ENCODE measurements around the gene USP21. TPM values are rescaled to one million over a fixed set of nuclear protein-coding genes. Genes with fewer than 3 reads are reported as not detected.
A peak's percentile ranks its signal among the peaks of the same experiment; 100 is the strongest.

Gene USP21
- total and polyA plus RNA-seq, 9 of the 15 experiments (the other 6 are each of a cell fraction or from before 2014, with no cell fraction given) = 4.9 to 52.4 (median 21.6) TPM

DNA sequence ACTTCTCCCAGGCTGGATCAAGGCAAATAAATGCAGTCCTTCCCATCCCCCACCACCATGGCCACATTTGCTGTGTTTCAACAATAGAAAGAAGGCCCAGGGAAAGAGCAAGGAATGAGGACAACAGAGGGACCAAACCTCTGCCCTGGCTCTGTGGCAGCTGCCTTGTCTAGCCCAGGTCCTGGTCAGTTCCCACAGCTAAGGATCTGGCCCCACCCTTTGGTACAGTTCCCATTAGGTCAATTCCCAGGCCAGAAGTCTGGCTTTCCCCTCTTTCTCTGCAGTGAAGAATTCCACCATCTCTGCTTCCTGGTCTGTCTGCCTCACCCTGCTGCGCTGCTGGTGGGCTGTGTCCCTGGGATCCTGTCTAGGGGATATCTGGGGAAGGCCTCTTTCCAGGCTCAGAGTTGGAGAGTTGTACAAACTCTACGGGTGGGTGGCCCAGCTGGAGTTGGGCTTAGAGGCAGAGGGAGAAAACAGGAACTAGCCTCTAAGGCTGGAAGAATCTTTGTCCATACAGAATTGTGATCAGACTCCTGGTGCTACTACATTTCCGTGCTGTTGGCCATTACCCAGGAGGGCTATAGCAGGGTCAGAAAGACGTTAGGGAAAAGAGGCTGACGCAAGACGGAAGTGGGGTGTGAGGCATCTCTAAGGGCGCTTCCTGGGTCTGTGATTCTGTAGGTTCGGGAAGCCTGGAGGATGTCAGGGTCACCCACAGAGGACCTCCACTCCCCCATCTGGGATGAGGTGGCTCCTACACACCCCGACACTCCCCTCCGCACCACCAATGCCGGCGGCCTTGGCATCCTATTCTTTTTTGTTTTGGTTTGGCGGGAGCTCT lies 41.9 kb downstream of the USP21 start (continued):
- TF ChIP-seq, protein P1, sequence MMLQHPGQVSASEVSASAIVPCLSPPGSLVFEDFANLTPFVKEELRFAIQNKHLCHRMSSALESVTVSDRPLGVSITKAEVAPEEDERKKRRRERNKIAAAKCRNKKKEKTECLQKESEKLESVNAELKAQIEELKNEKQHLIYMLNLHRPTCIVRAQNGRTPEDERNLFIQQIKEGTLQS (IDR thresholded peaks at IDR 0.05) = peak; percentile 24; the same call in 1 of the 2 replicates
- TF ChIP-seq, protein P1 (CRISPR knock-in tag; conservative IDR thresholded peaks at IDR 0.05) = no peak
- TF ChIP-seq, protein P2, sequence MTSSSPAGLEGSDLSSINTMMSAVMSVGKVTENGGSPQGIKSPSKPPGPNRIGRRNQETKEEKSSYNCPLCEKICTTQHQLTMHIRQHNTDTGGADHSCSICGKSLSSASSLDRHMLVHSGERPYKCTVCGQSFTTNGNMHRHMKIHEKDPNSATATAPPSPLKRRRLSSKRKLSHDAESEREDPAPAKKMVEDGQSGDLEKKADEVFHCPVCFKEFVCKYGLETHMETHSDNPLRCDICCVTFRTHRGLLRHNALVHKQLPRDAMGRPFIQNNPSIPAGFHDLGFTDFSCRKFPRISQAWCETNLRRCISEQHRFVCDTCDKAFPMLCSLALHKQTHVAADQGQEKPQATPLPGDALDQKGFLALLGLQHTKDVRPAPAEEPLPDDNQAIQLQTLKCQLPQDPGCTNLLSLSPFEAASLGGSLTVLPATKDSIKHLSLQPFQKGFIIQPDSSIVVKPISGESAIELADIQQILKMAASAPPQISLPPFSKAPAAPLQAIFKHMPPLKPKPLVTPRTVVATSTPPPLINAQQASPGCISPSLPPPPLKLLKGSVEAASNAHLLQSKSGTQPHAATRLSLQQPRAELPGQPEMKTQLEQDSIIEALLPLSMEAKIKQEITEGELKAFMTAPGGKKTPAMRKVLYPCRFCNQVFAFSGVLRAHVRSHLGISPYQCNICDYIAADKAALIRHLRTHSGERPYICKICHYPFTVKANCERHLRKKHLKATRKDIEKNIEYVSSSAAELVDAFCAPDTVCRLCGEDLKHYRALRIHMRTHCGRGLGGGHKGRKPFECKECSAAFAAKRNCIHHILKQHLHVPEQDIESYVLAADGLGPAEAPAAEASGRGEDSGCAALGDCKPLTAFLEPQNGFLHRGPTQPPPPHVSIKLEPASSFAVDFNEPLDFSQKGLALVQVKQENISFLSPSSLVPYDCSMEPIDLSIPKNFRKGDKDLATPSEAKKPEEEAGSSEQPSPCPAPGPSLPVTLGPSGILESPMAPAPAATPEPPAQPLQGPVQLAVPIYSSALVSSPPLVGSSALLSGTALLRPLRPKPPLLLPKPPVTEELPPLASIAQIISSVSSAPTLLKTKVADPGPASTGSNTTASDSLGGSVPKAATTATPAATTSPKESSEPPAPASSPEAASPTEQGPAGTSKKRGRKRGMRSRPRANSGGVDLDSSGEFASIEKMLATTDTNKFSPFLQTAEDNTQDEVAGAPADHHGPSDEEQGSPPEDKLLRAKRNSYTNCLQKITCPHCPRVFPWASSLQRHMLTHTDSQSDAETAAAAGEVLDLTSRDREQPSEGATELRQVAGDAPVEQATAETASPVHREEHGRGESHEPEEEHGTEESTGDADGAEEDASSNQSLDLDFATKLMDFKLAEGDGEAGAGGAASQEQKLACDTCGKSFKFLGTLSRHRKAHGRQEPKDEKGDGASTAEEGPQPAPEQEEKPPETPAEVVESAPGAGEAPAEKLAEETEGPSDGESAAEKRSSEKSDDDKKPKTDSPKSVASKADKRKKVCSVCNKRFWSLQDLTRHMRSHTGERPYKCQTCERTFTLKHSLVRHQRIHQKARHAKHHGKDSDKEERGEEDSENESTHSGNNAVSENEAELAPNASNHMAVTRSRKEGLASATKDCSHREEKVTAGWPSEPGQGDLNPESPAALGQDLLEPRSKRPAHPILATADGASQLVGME (CRISPR knock-in tag; IDR thresholded peaks at IDR 0.05) = peak; percentile 20; the same call in 1 of the 2 replicates
- TF ChIP-seq, protein P3, sequence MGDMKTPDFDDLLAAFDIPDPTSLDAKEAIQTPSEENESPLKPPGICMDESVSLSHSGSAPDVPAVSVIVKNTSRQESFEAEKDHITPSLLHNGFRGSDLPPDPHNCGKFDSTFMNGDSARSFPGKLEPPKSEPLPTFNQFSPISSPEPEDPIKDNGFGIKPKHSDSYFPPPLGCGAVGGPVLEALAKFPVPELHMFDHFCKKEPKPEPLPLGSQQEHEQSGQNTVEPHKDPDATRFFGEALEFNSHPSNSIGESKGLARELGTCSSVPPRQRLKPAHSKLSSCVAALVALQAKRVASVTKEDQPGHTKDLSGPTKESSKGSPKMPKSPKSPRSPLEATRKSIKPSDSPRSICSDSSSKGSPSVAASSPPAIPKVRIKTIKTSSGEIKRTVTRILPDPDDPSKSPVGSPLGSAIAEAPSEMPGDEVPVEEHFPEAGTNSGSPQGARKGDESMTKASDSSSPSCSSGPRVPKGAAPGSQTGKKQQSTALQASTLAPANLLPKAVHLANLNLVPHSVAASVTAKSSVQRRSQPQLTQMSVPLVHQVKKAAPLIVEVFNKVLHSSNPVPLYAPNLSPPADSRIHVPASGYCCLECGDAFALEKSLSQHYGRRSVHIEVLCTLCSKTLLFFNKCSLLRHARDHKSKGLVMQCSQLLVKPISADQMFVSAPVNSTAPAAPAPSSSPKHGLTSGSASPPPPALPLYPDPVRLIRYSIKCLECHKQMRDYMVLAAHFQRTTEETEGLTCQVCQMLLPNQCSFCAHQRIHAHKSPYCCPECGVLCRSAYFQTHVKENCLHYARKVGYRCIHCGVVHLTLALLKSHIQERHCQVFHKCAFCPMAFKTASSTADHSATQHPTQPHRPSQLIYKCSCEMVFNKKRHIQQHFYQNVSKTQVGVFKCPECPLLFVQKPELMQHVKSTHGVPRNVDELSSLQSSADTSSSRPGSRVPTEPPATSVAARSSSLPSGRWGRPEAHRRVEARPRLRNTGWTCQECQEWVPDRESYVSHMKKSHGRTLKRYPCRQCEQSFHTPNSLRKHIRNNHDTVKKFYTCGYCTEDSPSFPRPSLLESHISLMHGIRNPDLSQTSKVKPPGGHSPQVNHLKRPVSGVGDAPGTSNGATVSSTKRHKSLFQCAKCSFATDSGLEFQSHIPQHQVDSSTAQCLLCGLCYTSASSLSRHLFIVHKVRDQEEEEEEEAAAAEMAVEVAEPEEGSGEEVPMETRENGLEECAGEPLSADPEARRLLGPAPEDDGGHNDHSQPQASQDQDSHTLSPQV (IDR thresholded peaks at IDR 0.05) = peak; percentile 92; the same call in 1 of the 2 replicates
- peak; percentile 60; the same call in 1 of the 2 replicates for TF ChIP-seq ZNF197 (CRISPR knock-in tag; IDR thresholded peaks at IDR 0.05; ENCODE audit: low read depth)
- TF ChIP-seq, protein P4, sequence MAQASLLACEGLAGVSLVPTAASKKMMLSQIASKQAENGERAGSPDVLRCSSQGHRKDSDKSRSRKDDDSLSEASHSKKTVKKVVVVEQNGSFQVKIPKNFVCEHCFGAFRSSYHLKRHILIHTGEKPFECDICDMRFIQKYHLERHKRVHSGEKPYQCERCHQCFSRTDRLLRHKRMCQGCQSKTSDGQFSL (CRISPR knock-in tag; IDR thresholded peaks at IDR 0.05) = peak; percentile 24
- TF ChIP-seq, protein P4 (tag; IDR thresholded peaks at IDR 0.05) = peak in 1 of 2 experiments; percentile 48; a peak in 2 of 4 replicates
- TF ChIP-seq ZNF239 (CRISPR knock-in tag; IDR thresholded peaks at IDR 0.05) = 0 out of 2 replicates have a peak, but pooled peaks have one; percentile 3
- TF ChIP-seq, protein P5, sequence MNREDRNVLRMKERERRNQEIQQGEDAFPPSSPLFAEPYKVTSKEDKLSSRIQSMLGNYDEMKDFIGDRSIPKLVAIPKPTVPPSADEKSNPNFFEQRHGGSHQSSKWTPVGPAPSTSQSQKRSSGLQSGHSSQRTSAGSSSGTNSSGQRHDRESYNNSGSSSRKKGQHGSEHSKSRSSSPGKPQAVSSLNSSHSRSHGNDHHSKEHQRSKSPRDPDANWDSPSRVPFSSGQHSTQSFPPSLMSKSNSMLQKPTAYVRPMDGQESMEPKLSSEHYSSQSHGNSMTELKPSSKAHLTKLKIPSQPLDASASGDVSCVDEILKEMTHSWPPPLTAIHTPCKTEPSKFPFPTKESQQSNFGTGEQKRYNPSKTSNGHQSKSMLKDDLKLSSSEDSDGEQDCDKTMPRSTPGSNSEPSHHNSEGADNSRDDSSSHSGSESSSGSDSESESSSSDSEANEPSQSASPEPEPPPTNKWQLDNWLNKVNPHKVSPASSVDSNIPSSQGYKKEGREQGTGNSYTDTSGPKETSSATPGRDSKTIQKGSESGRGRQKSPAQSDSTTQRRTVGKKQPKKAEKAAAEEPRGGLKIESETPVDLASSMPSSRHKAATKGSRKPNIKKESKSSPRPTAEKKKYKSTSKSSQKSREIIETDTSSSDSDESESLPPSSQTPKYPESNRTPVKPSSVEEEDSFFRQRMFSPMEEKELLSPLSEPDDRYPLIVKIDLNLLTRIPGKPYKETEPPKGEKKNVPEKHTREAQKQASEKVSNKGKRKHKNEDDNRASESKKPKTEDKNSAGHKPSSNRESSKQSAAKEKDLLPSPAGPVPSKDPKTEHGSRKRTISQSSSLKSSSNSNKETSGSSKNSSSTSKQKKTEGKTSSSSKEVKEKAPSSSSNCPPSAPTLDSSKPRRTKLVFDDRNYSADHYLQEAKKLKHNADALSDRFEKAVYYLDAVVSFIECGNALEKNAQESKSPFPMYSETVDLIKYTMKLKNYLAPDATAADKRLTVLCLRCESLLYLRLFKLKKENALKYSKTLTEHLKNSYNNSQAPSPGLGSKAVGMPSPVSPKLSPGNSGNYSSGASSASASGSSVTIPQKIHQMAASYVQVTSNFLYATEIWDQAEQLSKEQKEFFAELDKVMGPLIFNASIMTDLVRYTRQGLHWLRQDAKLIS (CRISPR knock-in tag; IDR thresholded peaks at IDR 0.05) = 0 out of 2 replicates have a peak, but pooled peaks have one; percentile 2
